ENCODE measurements around the gene PLCH1.

DNA sequence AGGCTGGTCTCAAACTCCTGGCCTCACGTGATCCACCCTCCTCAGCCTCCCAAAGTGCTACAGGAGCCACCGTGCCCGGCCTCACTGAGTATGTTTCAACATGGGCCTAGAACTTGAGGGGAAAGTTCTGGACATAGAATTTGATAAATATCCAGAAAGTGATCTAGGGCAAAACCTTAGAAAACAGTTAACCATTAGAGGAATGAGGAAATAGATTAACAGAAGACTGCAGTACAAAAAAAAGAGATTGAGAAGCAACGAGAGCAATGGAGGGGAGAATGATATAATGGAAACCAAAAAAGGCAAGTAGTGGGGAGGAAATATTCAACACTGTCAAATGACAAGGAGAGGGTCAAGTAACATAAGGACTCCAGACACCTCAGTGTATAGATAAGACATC is 191.5 kb downstream of the PLCH1 start:
- TF ChIP-seq POLR2A (IDR thresholded peaks at IDR 0.05): no peak
- TF ChIP-seq, protein P1, sequence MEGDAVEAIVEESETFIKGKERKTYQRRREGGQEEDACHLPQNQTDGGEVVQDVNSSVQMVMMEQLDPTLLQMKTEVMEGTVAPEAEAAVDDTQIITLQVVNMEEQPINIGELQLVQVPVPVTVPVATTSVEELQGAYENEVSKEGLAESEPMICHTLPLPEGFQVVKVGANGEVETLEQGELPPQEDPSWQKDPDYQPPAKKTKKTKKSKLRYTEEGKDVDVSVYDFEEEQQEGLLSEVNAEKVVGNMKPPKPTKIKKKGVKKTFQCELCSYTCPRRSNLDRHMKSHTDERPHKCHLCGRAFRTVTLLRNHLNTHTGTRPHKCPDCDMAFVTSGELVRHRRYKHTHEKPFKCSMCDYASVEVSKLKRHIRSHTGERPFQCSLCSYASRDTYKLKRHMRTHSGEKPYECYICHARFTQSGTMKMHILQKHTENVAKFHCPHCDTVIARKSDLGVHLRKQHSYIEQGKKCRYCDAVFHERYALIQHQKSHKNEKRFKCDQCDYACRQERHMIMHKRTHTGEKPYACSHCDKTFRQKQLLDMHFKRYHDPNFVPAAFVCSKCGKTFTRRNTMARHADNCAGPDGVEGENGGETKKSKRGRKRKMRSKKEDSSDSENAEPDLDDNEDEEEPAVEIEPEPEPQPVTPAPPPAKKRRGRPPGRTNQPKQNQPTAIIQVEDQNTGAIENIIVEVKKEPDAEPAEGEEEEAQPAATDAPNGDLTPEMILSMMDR (IDR thresholded peaks at IDR 0.05): no peak

Measured in adrenal gland (tissue), 5 donors.